ENCODE data around the gene FTCD. TPM values are rescaled to one million over a fixed set of nuclear protein-coding genes. Genes with fewer than 3 reads are reported as not detected.
A peak's percentile ranks its signal among the peaks of the same experiment; 100 is the strongest.

The FTCD gene
- total and polyA plus RNA-seq, 2 experiments from 2014 or later, result not detected

- H3K79me2 ChIP-seq (ENCODE audit: insufficient read depth), result peaks cover 15% of the 10 kb centered on the region; the same call in 1 of the 2 replicates
- H3K4me2 ChIP-seq (ENCODE audit: unreplicated experiment), result no peak overlapping the region
- in situ Hi-C loops (cut with MboI), result no loop called here
- H3K9ac ChIP-seq, result peak overlapping the region; percentile 58
- H3K4me1 ChIP-seq (ENCODE audit: insufficient read depth), result peaks cover 20% of the 10 kb centered on the region
- H3K27ac ChIP-seq, result peak overlapping the region; percentile 82
- no peak for DNase-seq
- H2AFZ ChIP-seq, result no peak overlapping the region
- no peaks in the 10 kb centered on the region for H3K9me2 ChIP-seq (ENCODE audit: insufficient read depth)
- H4K20me1 ChIP-seq (ENCODE audit: insufficient read depth), result no peaks in the 10 kb centered on the region
- no peaks in the 10 kb centered on the region for H3K9me3 ChIP-seq (ENCODE audit: low read depth)
- 81 to 88% methylated on average over 7 to 12 of the region's 12 CpGs for WGBS, 2 experiments (ENCODE audit: low coverage in 1 of 2, low lambda C conversion rate in 2 of 2, missing lambda C conversion rate in 2 of 2)
- H3K4me3 ChIP-seq, result no peak overlapping the region
- no peak for TF ChIP-seq EZH2 (IDR thresholded peaks at IDR 0.05; ENCODE audit: insufficient read depth, poor library complexity, severe bottlenecking)
- no peak for TF ChIP-seq EZH2phosphoT487 (IDR thresholded peaks at IDR 0.05; ENCODE audit: insufficient read depth, low read depth)
- H3F3A ChIP-seq (ENCODE audit: insufficient read depth), result peaks cover 49% of the 10 kb centered on the region
- peaks cover 36% of the 10 kb centered on the region; the same call in 1 of the 2 replicates for H3K36me3 ChIP-seq (ENCODE audit: low read depth)
- H3K27me3 ChIP-seq (replicated peaks; ENCODE audit: insufficient read depth), result no peaks in the 10 kb centered on the region
Measured at GRCh38 chr21:46122758-46123683, 32.4 kb downstream of the FTCD start.

GRCh38 chr21:46122237-46122671 lies 33.1 kb downstream of the FTCD start:
- peak; percentile 98 for DNase-seq
- H3K79me2 ChIP-seq (ENCODE audit: insufficient read depth), result peaks cover 23% of the 10 kb centered on the region; the same call in 1 of the 2 replicates
- 19 to 27% methylated on average over 12 of the region's 12 CpGs for WGBS, 2 experiments (ENCODE audit: low coverage in 1 of 2, low lambda C conversion rate in 2 of 2, missing lambda C conversion rate in 2 of 2)
- peaks cover 44% of the 10 kb centered on the region for H3F3A ChIP-seq (ENCODE audit: insufficient read depth)
- no peak for TF ChIP-seq EZH2phosphoT487 (IDR thresholded peaks at IDR 0.05; ENCODE audit: insufficient read depth, low read depth)
- no peak for TF ChIP-seq EZH2 (IDR thresholded peaks at IDR 0.05; ENCODE audit: insufficient read depth, poor library complexity, severe bottlenecking)
- H3K36me3 ChIP-seq (ENCODE audit: low read depth), result peaks cover 38% of the 10 kb centered on the region; the same call in 1 of the 2 replicates
- in situ Hi-C loops (cut with MboI), result no loop called here
- peak overlapping the region; percentile 82 for H3K27ac ChIP-seq
- H3K9me2 ChIP-seq (ENCODE audit: insufficient read depth), result no peaks in the 10 kb centered on the region
- no peaks in the 10 kb centered on the region for H3K27me3 ChIP-seq (replicated peaks; ENCODE audit: insufficient read depth)
- no peaks in the 10 kb centered on the region for H4K20me1 ChIP-seq (ENCODE audit: insufficient read depth)
- H2AFZ ChIP-seq, result no peak overlapping the region
- no peaks in the 10 kb centered on the region for H3K9me3 ChIP-seq (ENCODE audit: low read depth)
- peaks cover 20% of the 10 kb centered on the region for H3K4me1 ChIP-seq (ENCODE audit: insufficient read depth)
- H3K4me3 ChIP-seq, result no peak overlapping the region
- peak overlapping the region; percentile 58 for H3K9ac ChIP-seq
- H3K4me2 ChIP-seq (ENCODE audit: unreplicated experiment), result no peak overlapping the region

GRCh38 chr21:46121286-46122221 lies 33.8 kb downstream of the FTCD start:
- no peak for DNase-seq

More at GRCh38 chr21:46121286-46122221, 33.8 kb downstream of the FTCD start:
- Histone ChIP-seq H3K4me1 (ENCODE audit: insufficient read depth) (peaks cover 20% of the 10 kb centered on the region), H3K79me2 (ENCODE audit: insufficient read depth) (peaks cover 30% of the 10 kb centered on the region; the same call in 1 of the 2 replicates), H3K9me2 (ENCODE audit: insufficient read depth) (no peaks in the 10 kb centered on the region), H3K27ac (peak overlapping the region; percentile 82), H3K9me3 (ENCODE audit: low read depth) (no peaks in the 10 kb centered on the region), H3K4me2 (ENCODE audit: unreplicated experiment) (no peak overlapping the region), H3K9ac (peak overlapping the region; percentile 24), H4K20me1 (ENCODE audit: insufficient read depth) (no peaks in the 10 kb centered on the region), H3K36me3 (ENCODE audit: low read depth) (peaks cover 43% of the 10 kb centered on the region; the same call in 1 of the 2 replicates), H3F3A (ENCODE audit: insufficient read depth) (peaks cover 44% of the 10 kb centered on the region), H3K27me3 (replicated peaks; ENCODE audit: insufficient read depth) (no peaks in the 10 kb centered on the region), H3K4me3 (no peak overlapping the region), H2AFZ (no peak overlapping the region)
- WGBS, 2 experiments (ENCODE audit: low coverage in 1 of 2, low lambda C conversion rate in 2 of 2, missing lambda C conversion rate in 2 of 2), result 71 to 79% methylated on average over 26 of the region's 29 CpGs
- in situ Hi-C loops (cut with MboI), result no loop called here
- TF ChIP-seq EZH2 (IDR thresholded peaks at IDR 0.05; ENCODE audit: insufficient read depth, poor library complexity, severe bottlenecking), result no peak
- no peak for TF ChIP-seq EZH2phosphoT487 (IDR thresholded peaks at IDR 0.05; ENCODE audit: insufficient read depth, low read depth)
